Measurements from ENCODE around the gene SLC22A23. TPM values are rescaled to one million over a fixed set of nuclear protein-coding genes. Genes with fewer than 3 reads are reported as not detected.

SLC22A23 gene
- total RNA-seq, 1 experiment from 2014 or later: 5.7 TPM

DNA sequence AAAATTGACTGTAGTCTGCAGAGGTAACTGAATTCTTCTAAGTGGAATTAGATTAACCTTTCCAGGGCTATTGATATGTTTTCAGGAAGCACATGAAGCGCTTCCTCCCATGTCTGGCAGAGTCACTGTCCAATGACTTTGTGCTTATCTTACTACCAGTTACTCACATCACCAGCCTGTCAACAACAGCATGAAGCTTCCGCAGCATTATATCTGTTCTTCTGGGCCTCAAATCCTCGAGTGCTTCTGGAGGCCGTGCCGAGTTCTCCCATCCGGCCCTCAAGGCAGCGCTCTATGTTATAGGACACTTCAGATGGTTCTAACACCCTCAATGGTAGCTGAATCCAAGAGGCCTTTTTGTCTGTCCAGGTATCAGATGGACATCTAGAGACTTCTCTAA is 164.9 kb downstream of the SLC22A23 start:
- no peak overlapping the region for H2AFZ ChIP-seq (ENCODE audit: low read length)
- H4K20me1 ChIP-seq (ENCODE audit: low read length): no peaks in the 10 kb centered on the region
- no peaks in the 10 kb centered on the region for H3K9me2 ChIP-seq (replicated peaks; ENCODE audit: low read length)
- H3K36me3 ChIP-seq (ENCODE audit: low read depth, low read length): no peaks in the 10 kb centered on the region
- CTCF ChIA-PET: no interaction called here
- H3K4me2 ChIP-seq (ENCODE audit: low read length): no peak overlapping the region
- no peak for TF ChIP-seq EZH2 (IDR thresholded peaks at IDR 0.05; ENCODE audit: low read length, unreplicated experiment)
- TF ChIP-seq EZH2phosphoT487 (IDR thresholded peaks at IDR 0.05; ENCODE audit: borderline replicate concordance, low read length): no peak
- no peak for TF ChIP-seq CTCF (conservative IDR thresholded peaks at IDR 0.05; ENCODE audit: low read depth, low read length)
- ATAC-seq (no peak), DNase-seq (no peak)
- H3K4me1 ChIP-seq (ENCODE audit: insufficient read depth, low read length): peaks cover 13% of the 10 kb centered on the region
- H3K9ac ChIP-seq (ENCODE audit: low read length): no peak overlapping the region
- intact Hi-C loops (cut with micrococcal nuclease): no loop called here
- H3K79me2 ChIP-seq (ENCODE audit: low read length): no peaks in the 10 kb centered on the region
- no peaks in the 10 kb centered on the region for H3K9me3 ChIP-seq (ENCODE audit: low read length)
- H3F3A ChIP-seq (ENCODE audit: low read length, unreplicated experiment): no peaks in the 10 kb centered on the region
- no peak overlapping the region for H3K4me3 ChIP-seq (ENCODE audit: low read length)
- no peak overlapping the region for H3K27ac ChIP-seq (ENCODE audit: low read length)
- no peaks in the 10 kb centered on the region for H3K27me3 ChIP-seq (ENCODE audit: low read length)
- POLR2A ChIA-PET (ENCODE audit: unreplicated experiment): no interaction called here
- BruUV-seq (replicated peaks): no TSS peak

DNA sequence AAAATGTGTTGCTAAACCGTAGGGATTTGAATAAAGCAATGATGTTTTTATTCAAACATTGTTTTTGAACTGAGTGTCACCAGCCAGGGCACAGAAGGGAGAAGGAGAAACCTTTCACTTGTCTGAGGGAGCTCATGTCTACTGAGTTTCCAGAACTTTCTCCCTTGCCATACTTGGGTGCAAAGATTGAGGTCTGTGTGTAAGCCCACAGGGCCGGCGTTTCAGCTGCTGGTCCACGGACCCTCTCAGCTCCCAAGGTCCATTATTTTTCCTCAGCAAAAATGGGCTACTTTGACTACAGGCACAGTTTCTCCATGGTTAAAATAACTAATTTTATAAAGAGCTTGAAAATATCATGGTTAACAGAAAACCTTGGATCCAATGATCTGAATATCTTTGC is 165.5 kb downstream of the SLC22A23 start:
- ChIA-PET CTCF (no interaction called here), POLR2A (ENCODE audit: unreplicated experiment) (interaction anchor here (0.7 kb wide), 1 partner anchor 37 kb away, joined by 5 read pairs; no protein-coding TSS in a partner anchor)
- TF ChIP-seq EZH2 (IDR thresholded peaks at IDR 0.05; ENCODE audit: low read length, unreplicated experiment): no peak
- TF ChIP-seq EZH2phosphoT487 (IDR thresholded peaks at IDR 0.05; ENCODE audit: borderline replicate concordance, low read length): no peak
- no peak for TF ChIP-seq CTCF (conservative IDR thresholded peaks at IDR 0.05; ENCODE audit: low read depth, low read length)
- no peak overlapping the region for H3K4me3 ChIP-seq (ENCODE audit: low read length)
- no peak overlapping the region for H3K27ac ChIP-seq (ENCODE audit: low read length)
- H3K9me2 ChIP-seq (replicated peaks; ENCODE audit: low read length): no peaks in the 10 kb centered on the region
- BruUV-seq (replicated peaks): no TSS peak
- no peaks in the 10 kb centered on the region for H3K79me2 ChIP-seq (ENCODE audit: low read length)
- no peaks in the 10 kb centered on the region for H3K9me3 ChIP-seq (ENCODE audit: low read length)
- H2AFZ ChIP-seq (ENCODE audit: low read length): no peak overlapping the region
- H3K27me3 ChIP-seq (ENCODE audit: low read length): no peaks in the 10 kb centered on the region
- no peaks in the 10 kb centered on the region for H3F3A ChIP-seq (ENCODE audit: low read length, unreplicated experiment)
- DNase-seq: no peak
- intact Hi-C loops (cut with micrococcal nuclease): no loop called here
- no peak overlapping the region for H3K4me2 ChIP-seq (ENCODE audit: low read length)
- no peaks in the 10 kb centered on the region for H4K20me1 ChIP-seq (ENCODE audit: low read length)
- no peak for ATAC-seq
- H3K9ac ChIP-seq (ENCODE audit: low read length): no peak overlapping the region
- peaks cover 8% of the 10 kb centered on the region for H3K4me1 ChIP-seq (ENCODE audit: insufficient read depth, low read length)
- H3K36me3 ChIP-seq (ENCODE audit: low read depth, low read length): no peaks in the 10 kb centered on the region

DNA sequence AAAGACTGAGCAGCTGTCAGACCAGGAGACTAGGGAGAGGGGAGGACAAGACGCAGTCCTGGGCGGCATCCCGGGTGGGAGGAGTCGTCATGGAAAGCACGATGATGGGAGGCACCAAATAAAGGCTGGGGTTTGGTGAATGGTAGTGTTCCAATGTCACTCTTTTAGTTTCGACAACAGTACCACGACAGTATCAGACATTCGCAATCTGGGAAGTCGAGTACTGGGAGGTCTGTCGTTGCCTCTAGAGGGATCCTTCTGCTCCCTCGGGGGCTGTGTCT is 166.0 kb downstream of the SLC22A23 start:
- no peak overlapping the region for H3K9ac ChIP-seq (ENCODE audit: low read length)
- H3K36me3 ChIP-seq (ENCODE audit: low read depth, low read length): no peaks in the 10 kb centered on the region
- no peak overlapping the region for H2AFZ ChIP-seq (ENCODE audit: low read length)
- H3K79me2 ChIP-seq (ENCODE audit: low read length): no peaks in the 10 kb centered on the region
- H3K4me1 ChIP-seq (ENCODE audit: insufficient read depth, low read length): peaks cover 6% of the 10 kb centered on the region; the same call in 1 of the 2 replicates
- no peak for DNase-seq
- TF ChIP-seq EZH2 (IDR thresholded peaks at IDR 0.05; ENCODE audit: low read length, unreplicated experiment) (no peak), EZH2phosphoT487 (IDR thresholded peaks at IDR 0.05; ENCODE audit: borderline replicate concordance, low read length) (no peak), CTCF (conservative IDR thresholded peaks at IDR 0.05; ENCODE audit: low read depth, low read length) (no peak)
- no peak overlapping the region for H3K4me3 ChIP-seq (ENCODE audit: low read length)
- H3K4me2 ChIP-seq (ENCODE audit: low read length): no peak overlapping the region
- BruUV-seq (replicated peaks): no TSS peak
- no peaks in the 10 kb centered on the region for H4K20me1 ChIP-seq (ENCODE audit: low read length)
- H3K27me3 ChIP-seq (ENCODE audit: low read length): no peaks in the 10 kb centered on the region
- CTCF ChIA-PET: no interaction called here
- POLR2A ChIA-PET (ENCODE audit: unreplicated experiment): no interaction called here
- H3K9me3 ChIP-seq (ENCODE audit: low read length): no peaks in the 10 kb centered on the region
- ATAC-seq: no peak
- intact Hi-C loops (cut with micrococcal nuclease): no loop called here
- H3K9me2 ChIP-seq (replicated peaks; ENCODE audit: low read length): no peaks in the 10 kb centered on the region
- no peak overlapping the region for H3K27ac ChIP-seq (ENCODE audit: low read length)
- H3F3A ChIP-seq (ENCODE audit: low read length, unreplicated experiment): no peaks in the 10 kb centered on the region

Measured in PC-3 (cell line).